ENCODE measurements around the gene TLNRD1. TPM values are rescaled to one million over a fixed set of nuclear protein-coding genes. Genes with fewer than 3 reads are reported as not detected.
A peak's percentile ranks its signal among the peaks of the same experiment; 100 is the strongest.

Gene TLNRD1
- total RNA-seq, 1 donor from 2014 or later: 19.1 TPM

DNA sequence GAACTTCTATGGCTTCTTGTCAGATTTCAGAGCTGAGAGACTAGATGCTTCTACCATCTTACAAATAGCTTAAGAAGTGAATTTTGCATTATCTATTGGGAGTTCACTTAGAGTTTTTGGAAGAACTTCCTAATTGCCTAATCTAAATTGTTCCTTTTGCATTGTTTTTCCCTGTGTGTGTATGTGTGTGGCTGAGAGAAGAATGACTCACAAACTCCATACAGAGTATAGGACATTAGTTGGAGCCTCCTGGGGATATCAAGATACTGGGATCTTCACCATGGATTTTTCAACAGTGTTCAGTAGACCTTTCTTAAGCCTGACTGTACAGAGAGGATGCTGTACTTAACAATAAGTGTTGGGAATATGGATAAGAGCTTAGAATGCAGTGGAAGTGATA lies 10.9 kb downstream of the TLNRD1 start:
- Mint-ChIP-seq H3K4me3 (ENCODE audit: low read depth) (no peak overlapping the region), H3K36me3 (ENCODE audit: low read depth) (peaks cover 12% of the 10 kb centered on the region), H3K4me1 (ENCODE audit: low read depth) (peaks cover 27% of the 10 kb centered on the region), H3K27ac (no peak overlapping the region), H3K9me3 (no peaks in the 10 kb centered on the region), H3K27me3 (ENCODE audit: low read depth) (no peaks in the 10 kb centered on the region)
- no peak for DNase-seq (ENCODE audit: low spot score)
- intact Hi-C loops (cut with micrococcal nuclease): no loop called here

DNA sequence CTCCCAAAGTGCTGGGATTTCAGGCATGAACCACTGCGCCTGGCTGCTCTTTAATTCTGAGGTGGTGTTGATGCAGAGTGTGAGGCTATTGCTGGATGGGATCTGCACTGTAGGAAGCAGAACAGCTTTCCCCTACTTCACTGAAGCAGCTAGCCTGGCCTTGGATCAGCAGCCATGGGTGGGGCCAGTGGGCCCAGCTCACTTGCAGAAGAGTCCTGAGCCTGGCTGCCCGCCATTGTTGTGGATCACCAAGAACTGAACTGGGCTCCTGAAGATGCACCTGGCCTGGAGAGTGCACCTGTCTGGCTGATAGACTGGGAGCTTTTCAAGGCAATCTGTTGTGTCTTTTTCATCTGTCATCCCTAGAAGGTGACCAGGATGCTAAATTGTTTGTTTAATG lies 11.9 kb downstream of the TLNRD1 start:
- peaks cover 23% of the 10 kb centered on the region for H3K4me1 Mint-ChIP-seq (ENCODE audit: low read depth)

DNA sequence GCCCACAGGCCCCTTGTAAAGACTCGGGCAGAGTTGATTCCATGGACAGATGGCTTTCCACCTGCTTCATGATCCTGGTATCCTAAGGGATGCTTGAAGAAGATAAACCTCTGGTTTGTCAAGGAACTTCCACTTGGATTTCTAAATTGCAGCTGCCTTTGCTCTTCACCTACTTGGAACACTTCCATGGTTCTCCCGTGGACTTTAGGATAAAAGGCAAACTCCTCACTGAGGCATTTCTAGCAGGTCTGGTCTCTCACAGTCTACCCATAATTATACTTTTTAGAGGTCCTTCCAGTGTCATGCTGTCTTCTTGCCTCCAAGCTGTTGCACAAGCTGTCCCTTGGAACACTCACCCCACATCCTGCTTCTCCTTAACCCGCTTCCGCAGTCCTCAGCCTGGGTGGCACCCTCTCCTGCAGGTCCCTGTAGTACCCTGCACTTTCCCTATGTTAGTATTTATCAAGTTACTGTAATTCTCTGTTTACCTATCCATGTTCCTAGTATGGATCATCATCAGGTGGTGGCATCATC lies 12.7 kb downstream of the TLNRD1 start:
- Mint-ChIP-seq H3K27ac (no peak overlapping the region), H3K4me1 (ENCODE audit: low read depth) (peaks cover 16% of the 10 kb centered on the region), H3K9me3 (no peaks in the 10 kb centered on the region), H3K4me3 (ENCODE audit: low read depth) (no peak overlapping the region), H3K36me3 (ENCODE audit: low read depth) (peaks cover 5% of the 10 kb centered on the region), H3K27me3 (ENCODE audit: low read depth) (no peaks in the 10 kb centered on the region)
- intact Hi-C loops (cut with micrococcal nuclease): no loop called here
- DNase-seq (ENCODE audit: low spot score): no peak

More for the DNA sequence above, 11.9 kb downstream of the TLNRD1 start:
- no peak for DNase-seq (ENCODE audit: low spot score)
- Mint-ChIP-seq H3K4me3 (ENCODE audit: low read depth) (no peak overlapping the region), H3K36me3 (ENCODE audit: low read depth) (peaks cover 9% of the 10 kb centered on the region), H3K9me3 (no peaks in the 10 kb centered on the region), H3K27me3 (ENCODE audit: low read depth) (no peaks in the 10 kb centered on the region), H3K27ac (no peak overlapping the region)
- intact Hi-C loops (cut with micrococcal nuclease): no loop called here

- no peak overlapping the region for H3K4me3 Mint-ChIP-seq (ENCODE audit: low read depth)
Measured at GRCh38 chr15:81014446-81015093, 13.8 kb downstream of the TLNRD1 start.

DNA sequence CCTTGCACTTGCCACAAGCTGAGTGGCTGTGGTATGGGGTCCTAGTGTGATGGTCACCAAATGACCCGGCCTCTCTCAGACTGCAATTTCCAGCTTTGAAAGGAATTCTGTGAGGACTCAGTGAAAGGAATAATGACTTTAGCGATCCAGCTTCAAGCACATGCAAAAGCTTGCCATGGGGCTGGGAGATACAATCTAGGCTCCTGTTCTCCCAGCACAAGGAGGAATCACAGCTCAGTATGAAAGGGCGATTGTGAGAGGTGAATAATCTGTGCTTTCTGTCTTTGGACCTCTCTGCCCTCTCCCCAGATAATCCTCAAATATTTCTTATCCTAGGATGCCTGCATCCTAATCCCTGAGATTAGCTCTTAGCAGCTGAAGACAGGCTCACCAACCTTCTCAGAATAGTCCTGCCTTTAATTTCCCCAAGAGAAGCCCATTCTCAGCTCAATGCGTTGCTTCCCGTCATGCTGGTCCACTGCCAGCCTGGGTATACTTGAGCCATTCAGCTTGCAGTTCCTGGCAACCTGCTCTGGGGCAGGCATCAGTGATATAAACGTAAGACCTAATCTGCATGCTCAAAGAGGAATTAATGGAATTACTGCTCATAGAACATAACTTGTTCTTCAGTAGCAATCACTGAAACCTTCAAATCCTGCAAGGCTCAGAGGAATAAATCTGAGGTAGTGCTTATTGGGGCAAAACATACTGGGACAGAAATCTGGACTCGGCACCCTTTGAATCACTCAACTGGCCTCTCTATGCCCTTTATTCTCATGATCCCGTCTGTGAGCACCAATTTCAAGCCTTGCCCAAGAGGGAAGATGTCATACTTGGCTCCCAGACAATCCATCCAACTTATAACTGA lies 15.1 kb downstream of the TLNRD1 start:
- Mint-ChIP-seq H3K27ac (no peak overlapping the region), H3K4me1 (ENCODE audit: low read depth) (peaks cover 4% of the 10 kb centered on the region), H3K36me3 (ENCODE audit: low read depth) (no peaks in the 10 kb centered on the region), H3K27me3 (ENCODE audit: low read depth) (no peaks in the 10 kb centered on the region), H3K9me3 (no peaks in the 10 kb centered on the region), H3K4me3 (ENCODE audit: low read depth) (no peak overlapping the region)
- intact Hi-C loops (cut with micrococcal nuclease): no loop called here
- DNase-seq (ENCODE audit: low spot score): no peak

More at GRCh38 chr15:81014446-81015093, 13.8 kb downstream of the TLNRD1 start:
- Mint-ChIP-seq H3K9me3 (no peaks in the 10 kb centered on the region), H3K27ac (no peak overlapping the region), H3K4me1 (ENCODE audit: low read depth) (peaks cover 10% of the 10 kb centered on the region), H3K36me3 (ENCODE audit: low read depth) (peaks cover 5% of the 10 kb centered on the region), H3K27me3 (ENCODE audit: low read depth) (no peaks in the 10 kb centered on the region)
- intact Hi-C loops (cut with micrococcal nuclease): no loop called here
- no peak for DNase-seq (ENCODE audit: low spot score)

- Mint-ChIP-seq H3K4me3 (ENCODE audit: low read depth) (no peak overlapping the region), H3K36me3 (ENCODE audit: low read depth) (no peaks in the 10 kb centered on the region), H3K4me1 (ENCODE audit: low read depth) (peaks cover 4% of the 10 kb centered on the region), H3K9me3 (no peaks in the 10 kb centered on the region), H3K27me3 (ENCODE audit: low read depth) (no peaks in the 10 kb centered on the region), H3K27ac (no peak overlapping the region)
- intact Hi-C loops (cut with micrococcal nuclease): no loop called here
- no peak for DNase-seq (ENCODE audit: low spot score)
Measured at GRCh38 chr15:81016489-81017068, 15.9 kb downstream of the TLNRD1 start.

DNA sequence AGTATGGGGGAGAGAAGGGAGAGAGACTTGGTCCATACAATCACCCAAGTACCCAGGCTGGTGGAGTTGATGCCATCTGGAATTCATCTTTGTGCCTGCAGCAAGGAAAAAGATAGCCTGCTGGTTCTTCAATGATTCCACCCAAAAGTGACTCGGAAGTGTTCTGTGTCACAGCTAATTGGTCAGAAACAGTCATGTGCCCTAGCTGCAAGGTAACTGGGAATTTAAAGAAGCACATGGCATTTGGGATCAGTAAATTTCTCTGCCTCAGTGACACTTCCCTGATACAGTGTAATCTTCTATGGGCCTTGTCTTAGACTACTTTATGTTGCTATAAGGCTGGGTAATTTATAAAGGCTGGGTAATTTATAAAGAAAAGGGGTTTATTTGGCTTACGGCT lies 17.5 kb downstream of the TLNRD1 start:
- Mint-ChIP-seq H3K27ac (no peak overlapping the region), H3K9me3 (no peaks in the 10 kb centered on the region), H3K36me3 (ENCODE audit: low read depth) (no peaks in the 10 kb centered on the region), H3K27me3 (ENCODE audit: low read depth) (no peaks in the 10 kb centered on the region), H3K4me1 (ENCODE audit: low read depth) (peaks cover 5% of the 10 kb centered on the region), H3K4me3 (ENCODE audit: low read depth) (no peak overlapping the region)
- intact Hi-C loops (cut with micrococcal nuclease): no loop called here
- no peak for DNase-seq (ENCODE audit: low spot score)

- H3K4me3 Mint-ChIP-seq (ENCODE audit: low read depth): no peak overlapping the region
- H3K27ac Mint-ChIP-seq: no peak overlapping the region
- no peaks in the 10 kb centered on the region for H3K36me3 Mint-ChIP-seq (ENCODE audit: low read depth)
- no peak for DNase-seq (ENCODE audit: low spot score)
- no peaks in the 10 kb centered on the region for H3K9me3 Mint-ChIP-seq
- H3K27me3 Mint-ChIP-seq (ENCODE audit: low read depth): no peaks in the 10 kb centered on the region
- peaks cover 29% of the 10 kb centered on the region for H3K4me1 Mint-ChIP-seq (ENCODE audit: low read depth)
- intact Hi-C loops (cut with micrococcal nuclease): loop anchor here (5.0 kb wide), 1 partner anchor 34 kb away; the partner anchor contains the start of gene MESD
Measured at GRCh38 chr15:81021321-81021720, 20.6 kb downstream of the TLNRD1 start.

GRCh38 chr15:81023483-81024264 lies 23.0 kb downstream of the TLNRD1 start:
- DNase-seq (ENCODE audit: low spot score): peak; percentile 34
- intact Hi-C loops (cut with micrococcal nuclease): loop anchor here (1.0 to 5.0 kb wide), 4 partner anchors 9 to 273 kb away; partner anchors contain the start of gene MESD
- Mint-ChIP-seq H3K4me3 (ENCODE audit: low read depth) (peak overlapping the region; percentile 10), H3K9me3 (no peaks in the 10 kb centered on the region), H3K27me3 (ENCODE audit: low read depth) (no peaks in the 10 kb centered on the region), H3K4me1 (ENCODE audit: low read depth) (peaks cover 35% of the 10 kb centered on the region), H3K36me3 (ENCODE audit: low read depth) (no peaks in the 10 kb centered on the region), H3K27ac (peak overlapping the region; percentile 92)

DNA sequence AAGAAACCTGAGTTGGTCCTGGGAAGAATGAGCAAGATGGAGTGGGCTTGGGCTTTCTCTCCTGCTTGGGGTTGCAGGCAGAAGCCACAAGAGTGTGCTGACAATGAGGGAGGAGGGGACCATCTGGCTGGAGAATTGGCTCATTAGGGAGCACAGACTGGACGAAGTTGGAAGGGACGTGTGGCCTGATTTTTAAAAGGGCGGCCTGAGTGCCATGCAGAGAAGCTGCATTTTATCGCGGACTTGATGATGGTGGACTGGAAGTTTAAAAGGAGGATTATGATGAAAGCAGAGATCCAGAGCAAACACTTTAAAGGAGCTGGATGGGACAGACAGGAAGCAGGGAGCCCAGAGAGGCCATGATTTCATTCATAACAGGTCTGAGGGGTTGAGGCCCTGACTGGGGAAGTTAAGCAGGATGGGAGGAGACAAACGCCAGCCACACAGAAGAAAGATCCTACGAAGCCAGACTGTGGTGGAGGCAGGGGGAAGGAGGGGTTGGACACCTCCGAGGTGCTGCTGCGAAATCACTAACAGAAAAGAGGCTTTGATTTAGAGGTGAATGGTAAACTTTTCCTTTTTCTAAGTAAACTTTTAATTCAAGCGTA lies 23.6 kb downstream of the TLNRD1 start:
- intact Hi-C loops (cut with micrococcal nuclease): loop anchor here (1.0 to 5.0 kb wide), 2 partner anchors 8 to 37 kb away; partner anchors contain the start of gene MESD
- Mint-ChIP-seq H3K36me3 (ENCODE audit: low read depth) (no peaks in the 10 kb centered on the region), H3K27me3 (ENCODE audit: low read depth) (no peaks in the 10 kb centered on the region), H3K4me1 (ENCODE audit: low read depth) (peaks cover 35% of the 10 kb centered on the region), H3K4me3 (ENCODE audit: low read depth) (peak overlapping the region; percentile 10), H3K9me3 (peaks cover 4% of the 10 kb centered on the region), H3K27ac (peak overlapping the region; percentile 92)
- DNase-seq (ENCODE audit: low spot score): no peak

- Mint-ChIP-seq H3K9me3 (peaks cover 10% of the 10 kb centered on the region), H3K4me3 (ENCODE audit: low read depth) (no peak overlapping the region), H3K27me3 (ENCODE audit: low read depth) (no peaks in the 10 kb centered on the region), H3K36me3 (ENCODE audit: low read depth) (peaks cover 4% of the 10 kb centered on the region), H3K4me1 (ENCODE audit: low read depth) (peaks cover 38% of the 10 kb centered on the region), H3K27ac (no peak overlapping the region)
- DNase-seq (ENCODE audit: low spot score): no peak
- intact Hi-C loops (cut with micrococcal nuclease): loop anchor here (1.0 to 5.0 kb wide), 2 partner anchors 7 to 38 kb away; partner anchors contain the start of gene MESD
Measured at GRCh38 chr15:81024936-81025335, 24.2 kb downstream of the TLNRD1 start.
